Muscle of leg (tissue), 11 donors: ENCODE results near the gene TTC34. TPM values are rescaled to one million over a fixed set of nuclear protein-coding genes. Genes with fewer than 3 reads are reported as not detected.

Experiments
- DNase-seq: peaks from one replicate; pipeline ENCODE4 v3.0.0; 2013
- H3K27ac ChIP-seq: one replicate; pipeline ENCODE4 v1.5.1; 2013; ENCODE audit warnings: mild to moderate bottlenecking, low read length, control low read depth
- H3K27me3 ChIP-seq: one replicate; pipeline ENCODE4 v1.6.1; 2013; ENCODE audit warnings: low read length; ENCODE audit not compliant: control insufficient read depth, insufficient read depth
- H3K36me3 ChIP-seq: one replicate; pipeline ENCODE4 v1.6.1; 2013; ENCODE audit warnings: low read length; ENCODE audit not compliant: control insufficient read depth, insufficient read depth
- H3K4me1 ChIP-seq: one replicate; pipeline ENCODE4 v1.6.1; 2013; ENCODE audit warnings: low read length; ENCODE audit not compliant: control insufficient read depth, insufficient read depth
- H3K4me3 ChIP-seq: one replicate; pipeline ENCODE4 v1.5.1; 2013; ENCODE audit warnings: low read length, control low read depth
- H3K9me3 ChIP-seq: replicated peaks from 2 replicates; pipeline ENCODE4 v1.6.1; 2013; ENCODE audit warnings: low read depth, low read length; ENCODE audit not compliant: control insufficient read depth
- whole genome bisulfite sequencing: methylation state at CpG from one replicate; pipeline ENCODE4 v1.1.5; 2013; ENCODE audit warnings: missing lambda C conversion rate; ENCODE audit not compliant: insufficient coverage; 5-methylcytosine and 5-hydroxymethylcytosine counted together
- polyA plus RNA-seq, 8 donors: library from polyadenylated mRNA; unstranded; fragments of 120-200 nt; gene quantifications; one replicate each; pipeline versions ENCODE4 v1.2.1 to v1.2.3, GENCODE V29; 2013; ENCODE audit warnings: inconsistent platforms in 1 of 8, low replicate concordance in 1 of 8; ENCODE audit not compliant: insufficient read length in 8 of 8, insufficient read depth in 1 of 8
- total RNA-seq: library from RNA; stranded (reverse); fragments of 120-200 nt; gene quantifications from one replicate; pipeline ENCODE4 v1.2.4, GENCODE V29; 2013

TTC34 gene
- total and polyA plus RNA-seq, 9 donors, result 0.07 to 0.50 (median 0.22) TPM

GRCh38 chr1:2604844-2605508 lies 196.5 kb downstream of the TTC34 start:
- no peak overlapping the region for H3K27ac ChIP-seq
- H3K27me3 ChIP-seq, result peaks cover 7% of the 10 kb centered on the region
- no peaks in the 10 kb centered on the region for H3K9me3 ChIP-seq
- 71% methylated on average over 8 of the region's 14 CpGs for WGBS
- H3K4me1 ChIP-seq, result peaks cover 15% of the 10 kb centered on the region
- H3K4me3 ChIP-seq, result no peak overlapping the region
- H3K36me3 ChIP-seq, result no peaks in the 10 kb centered on the region
- DNase-seq, result no peak

DNA sequence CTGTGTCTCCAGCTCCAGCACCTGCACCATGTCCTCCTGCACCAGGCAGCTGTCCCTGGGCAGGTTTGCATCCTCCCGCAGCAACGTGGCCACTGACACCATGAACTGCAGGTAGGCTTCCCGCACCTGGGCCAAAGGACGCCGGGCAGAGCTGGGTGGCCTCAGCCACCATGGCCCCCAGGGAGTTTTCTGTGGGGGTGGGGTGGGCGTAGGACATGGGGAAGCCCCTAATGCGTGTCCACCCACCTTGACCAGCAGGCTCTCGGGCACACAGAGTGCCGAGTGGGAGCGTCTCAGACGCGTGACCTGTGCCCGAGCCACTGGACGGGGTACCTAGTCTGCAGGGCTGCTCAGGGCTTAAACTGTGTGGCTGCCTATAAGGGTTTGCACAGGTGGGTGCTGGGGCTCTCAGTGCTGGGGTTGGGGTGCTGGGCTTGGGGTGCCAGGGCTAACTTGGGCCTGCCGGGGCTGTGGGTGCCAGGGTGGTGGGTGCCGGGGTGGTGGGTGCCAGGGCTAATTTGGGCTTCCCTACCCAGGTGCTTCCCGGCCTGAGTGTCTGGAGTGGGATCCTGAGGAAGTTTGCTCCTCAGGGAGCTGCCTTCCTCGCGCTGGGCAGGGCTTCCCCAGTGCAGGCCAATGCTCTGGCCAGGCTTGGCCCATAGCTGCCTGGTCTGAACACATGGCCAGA lies 197.2 kb downstream of the TTC34 start:
- no peaks in the 10 kb centered on the region for H3K9me3 ChIP-seq
- no peak overlapping the region for H3K4me3 ChIP-seq
- no peaks in the 10 kb centered on the region for H3K36me3 ChIP-seq
- H3K4me1 ChIP-seq, result peaks cover 15% of the 10 kb centered on the region
- no peak for DNase-seq
- peaks cover 5% of the 10 kb centered on the region for H3K27me3 ChIP-seq
- 82% methylated on average over 10 of the region's 19 CpGs for WGBS
- no peak overlapping the region for H3K27ac ChIP-seq

DNA sequence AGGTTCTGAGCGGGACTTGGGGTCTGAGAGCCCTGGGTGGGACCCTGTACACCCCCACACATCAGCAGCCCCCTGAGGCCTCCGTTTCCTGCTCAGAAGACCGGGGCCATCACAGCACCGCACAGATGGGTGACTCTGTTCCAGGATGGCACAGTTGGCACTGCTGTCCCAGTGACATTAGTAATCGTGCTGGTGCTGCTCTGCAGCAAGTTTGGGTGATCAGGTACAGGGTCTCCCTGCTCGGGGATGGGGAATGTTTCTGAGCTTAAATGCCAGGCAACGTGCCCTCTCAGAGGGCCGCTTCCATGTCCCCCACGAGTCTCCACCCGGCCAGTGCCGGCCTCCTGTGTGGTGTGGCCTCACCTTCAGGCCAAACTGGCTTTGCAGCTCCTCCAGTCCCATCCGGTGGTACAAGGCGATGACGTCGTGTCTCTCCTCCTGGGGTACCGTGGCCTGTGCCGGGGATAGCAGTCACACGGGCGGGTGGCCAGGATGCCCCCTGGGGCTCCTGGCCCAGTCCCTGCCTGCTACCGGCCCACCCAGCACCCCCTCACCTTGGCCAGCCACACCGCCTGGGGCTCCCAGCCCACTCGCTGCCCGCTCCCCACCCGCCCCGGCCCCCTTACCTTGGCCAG lies 197.9 kb downstream of the TTC34 start:
- peaks cover 2% of the 10 kb centered on the region for H3K9me3 ChIP-seq
- H3K36me3 ChIP-seq, result no peaks in the 10 kb centered on the region
- H3K4me3 ChIP-seq, result no peak overlapping the region
- H3K4me1 ChIP-seq, result peaks cover 15% of the 10 kb centered on the region
- DNase-seq, result no peak
- peaks cover 5% of the 10 kb centered on the region for H3K27me3 ChIP-seq
- H3K27ac ChIP-seq, result no peak overlapping the region
- 81% methylated on average over 21 of the region's 25 CpGs for WGBS

GRCh38 chr1:2602866-2603520 lies 198.5 kb downstream of the TTC34 start:
- Histone ChIP-seq H3K4me3 (no peak overlapping the region), H3K9me3 (peaks cover 5% of the 10 kb centered on the region), H3K27ac (no peak overlapping the region), H3K4me1 (peaks cover 13% of the 10 kb centered on the region), H3K36me3 (no peaks in the 10 kb centered on the region), H3K27me3 (peaks cover 5% of the 10 kb centered on the region)
- WGBS, result 73% methylated on average over 11 of the region's 18 CpGs
- DNase-seq, result no peak

DNA sequence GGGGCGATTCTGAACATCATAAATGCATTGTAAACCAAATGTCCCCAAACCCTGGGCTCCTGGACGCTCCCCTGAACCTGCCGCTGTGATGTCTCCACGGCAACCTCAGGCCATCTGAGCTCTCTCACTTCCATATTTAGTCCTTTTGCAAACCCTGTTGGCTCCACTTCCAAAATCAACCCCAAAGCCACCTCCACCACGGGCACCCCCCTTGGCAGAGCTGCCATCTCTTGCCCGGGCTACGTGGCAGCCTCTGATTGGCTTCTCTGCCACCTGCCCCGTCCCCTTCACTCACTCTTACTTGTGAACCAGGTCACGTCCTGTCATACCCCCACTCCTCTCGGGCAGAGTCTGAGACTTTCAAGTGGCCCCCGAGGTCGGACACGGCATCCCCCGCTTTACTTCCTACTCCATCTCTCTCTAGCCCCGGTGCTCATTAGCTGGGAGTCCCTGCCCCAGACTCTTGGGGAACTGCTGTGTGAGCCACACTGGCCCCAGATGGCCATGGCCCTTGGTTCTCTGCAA lies 199.1 kb downstream of the TTC34 start:
- Histone ChIP-seq H3K27ac (no peak overlapping the region), H3K27me3 (peaks cover 5% of the 10 kb centered on the region), H3K4me1 (peaks cover 8% of the 10 kb centered on the region), H3K36me3 (no peaks in the 10 kb centered on the region), H3K9me3 (peaks cover 5% of the 10 kb centered on the region), H3K4me3 (no peak overlapping the region)
- WGBS, result 76% methylated on average over 14 of the region's 15 CpGs
- DNase-seq, result no peak

DNA sequence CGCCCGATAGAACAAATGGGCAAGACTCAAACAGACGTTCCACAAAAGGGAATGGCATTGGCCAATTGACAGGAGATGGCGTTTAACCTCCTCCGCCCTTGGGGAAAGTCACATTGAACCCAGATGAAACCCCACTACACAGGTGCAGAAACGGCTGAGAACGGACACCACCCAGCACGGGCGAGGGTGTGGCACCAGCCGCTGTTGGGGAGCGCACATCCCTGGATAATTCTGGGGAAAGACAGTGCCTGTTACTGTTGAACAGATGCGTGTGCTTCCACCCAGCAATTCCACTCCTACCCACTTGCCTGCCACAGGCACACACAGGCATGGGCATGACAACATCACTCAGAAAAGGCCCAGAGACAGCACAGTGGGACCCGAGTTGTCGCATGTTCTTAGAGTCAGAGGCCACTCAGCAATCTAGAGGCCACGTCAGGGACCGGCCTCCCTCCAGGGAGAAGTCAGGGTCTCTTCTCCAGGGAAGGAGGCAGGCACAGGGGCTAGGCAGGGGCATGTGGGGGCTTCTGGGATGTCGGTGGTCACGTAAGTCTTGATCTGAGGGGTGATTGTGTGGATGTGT lies 199.7 kb downstream of the TTC34 start:
- Histone ChIP-seq H3K36me3 (no peaks in the 10 kb centered on the region), H3K4me3 (no peak overlapping the region), H3K9me3 (peaks cover 5% of the 10 kb centered on the region), H3K4me1 (peaks cover 3% of the 10 kb centered on the region), H3K27me3 (peaks cover 5% of the 10 kb centered on the region), H3K27ac (no peak overlapping the region)
- DNase-seq, result no peak
- 90% methylated on average over 9 of the region's 18 CpGs for WGBS

DNA sequence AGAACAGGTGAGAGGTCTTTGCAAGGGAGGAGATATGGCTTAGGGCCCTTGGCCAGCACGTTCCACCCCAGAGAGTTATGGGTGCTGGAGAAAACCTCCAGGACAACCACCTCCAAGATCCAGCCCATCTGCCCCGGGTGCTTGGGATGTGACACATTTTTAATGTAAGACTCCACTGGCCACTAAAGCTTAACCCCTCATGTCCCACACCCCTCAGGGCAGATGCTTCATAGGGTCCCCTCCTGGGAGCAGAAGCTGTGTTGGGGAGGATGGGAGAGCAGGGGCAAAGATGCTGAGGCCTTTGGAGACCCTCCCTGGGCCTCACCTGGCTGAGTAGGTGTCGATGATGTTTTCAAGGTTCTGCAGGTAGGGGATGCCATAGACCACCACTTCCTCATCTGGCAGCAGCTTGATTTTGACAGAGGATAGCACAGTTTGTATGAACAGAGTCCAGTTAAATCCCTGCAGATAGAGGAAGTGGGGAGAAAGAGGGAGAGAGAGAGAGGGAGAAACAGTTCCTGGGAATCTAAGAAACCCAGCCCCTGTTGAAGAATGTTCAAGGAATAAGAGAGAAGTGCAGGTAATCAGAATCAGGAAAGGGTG lies 203.1 kb downstream of the TTC34 start:
- no peak for DNase-seq
- Histone ChIP-seq H3K36me3 (no peaks in the 10 kb centered on the region), H3K27ac (no peak overlapping the region), H3K4me3 (no peak overlapping the region), H3K27me3 (peaks cover 5% of the 10 kb centered on the region), H3K9me3 (peaks cover 5% of the 10 kb centered on the region), H3K4me1 (peaks cover 9% of the 10 kb centered on the region)
- no CpG with 5 or more reads among the region's 3 CpGs for WGBS

GRCh38 chr1:2597441-2598328 lies 203.8 kb downstream of the TTC34 start:
- Histone ChIP-seq H3K9me3 (peaks cover 5% of the 10 kb centered on the region), H3K27me3 (peaks cover under 1% of the 10 kb centered on the region), H3K4me3 (no peak overlapping the region), H3K27ac (no peak overlapping the region), H3K36me3 (no peaks in the 10 kb centered on the region), H3K4me1 (peaks cover 11% of the 10 kb centered on the region)
- no peak for DNase-seq
- WGBS, result 64% methylated on average over 34 of the region's 34 CpGs
